Mesenchymal stem cell (in vitro differentiated cells and primary cell): ENCODE data around the gene IYD.

Experiments
- DNase-seq: peaks from one replicate; pipeline ENCODE4 v3.0.0-alpha.2; 2013
- H2AFZ ChIP-seq: one replicate; pipeline ENCODE4 v1.6.1; 2013; ENCODE audit warnings: low read depth, mild to moderate bottlenecking, control low read depth, inconsistent platforms, low read length, moderate library complexity
- H2AK5ac ChIP-seq: 2 replicates; pipeline ENCODE4 v1.6.1; 2013; ENCODE audit warnings: low read length, moderate library complexity, mild to moderate bottlenecking, inconsistent platforms; ENCODE audit not compliant: severe bottlenecking
- H2BK120ac ChIP-seq: one replicate; pipeline ENCODE4 v1.6.1; 2013; ENCODE audit warnings: low read depth, mild to moderate bottlenecking, inconsistent platforms, low read length, moderate library complexity
- H2BK12ac ChIP-seq, 2 experiments: one replicate each; pipeline ENCODE4 v1.6.1; 2013; ENCODE audit warnings: inconsistent platforms in 2 of 2, low read length in 2 of 2, mild to moderate bottlenecking in 2 of 2, moderate library complexity in 2 of 2, control low read depth in 1 of 2
- H2BK15ac ChIP-seq: one replicate; pipeline ENCODE4 v1.6.1; 2013; ENCODE audit warnings: mild to moderate bottlenecking, low read depth, inconsistent platforms; ENCODE audit not compliant: poor library complexity, severe bottlenecking
- H2BK5ac ChIP-seq: 2 replicates; pipeline ENCODE4 v1.6.1; 2013; ENCODE audit warnings: low read depth, mild to moderate bottlenecking, low read length, control low read depth, inconsistent platforms; ENCODE audit not compliant: poor library complexity, severe bottlenecking
- H3K14ac ChIP-seq, 2 experiments: one replicate each; pipeline ENCODE4 v1.6.1; 2013; ENCODE audit warnings: inconsistent platforms in 2 of 2, low read length in 2 of 2, control low read depth in 1 of 2, mild to moderate bottlenecking in 1 of 2, moderate library complexity in 1 of 2
- H3K18ac ChIP-seq, 2 experiments: one replicate each; pipeline ENCODE4 v1.6.1; 2013; ENCODE audit warnings: inconsistent platforms in 2 of 2, low read length in 2 of 2, control low read depth in 1 of 2, low read depth in 1 of 2, mild to moderate bottlenecking in 1 of 2
- H3K23ac ChIP-seq, 2 experiments: one replicate each; pipeline ENCODE4 v1.6.1; 2013; ENCODE audit warnings: inconsistent platforms in 2 of 2, low read length in 2 of 2, mild to moderate bottlenecking in 2 of 2, moderate library complexity in 2 of 2, control low read depth in 1 of 2
- H3K27ac ChIP-seq: 2 replicates; pipeline ENCODE4 v1.5.1; 2013; ENCODE audit warnings: mild to moderate bottlenecking, moderate library complexity, low read length, control low read depth, inconsistent platforms; ENCODE audit not compliant: poor library complexity, severe bottlenecking
- H3K27me3 ChIP-seq, 2 experiments: 2 replicates each; pipeline versions ENCODE4 v1.6.1 to v1.7.0; 2013; ENCODE audit warnings: low read length in 2 of 2, mild to moderate bottlenecking in 2 of 2, moderate library complexity in 2 of 2, control low read depth in 1 of 2, inconsistent platforms in 1 of 2; ENCODE audit not compliant: control insufficient read depth in 1 of 2, insufficient read depth in 1 of 2
- H3K36me3 ChIP-seq, 2 experiments: 2 replicates each; pipeline versions ENCODE4 v1.6.1 to v1.7.0; 2013; ENCODE audit warnings: low read length in 2 of 2, control low read depth in 1 of 2, inconsistent platforms in 1 of 2, low read depth in 1 of 2, mild to moderate bottlenecking in 1 of 2; ENCODE audit not compliant: insufficient read depth in 2 of 2, control insufficient read depth in 1 of 2
- H3K4ac ChIP-seq, 2 experiments: one replicate each; pipeline ENCODE4 v1.6.1; 2013; ENCODE audit warnings: inconsistent platforms in 2 of 2, low read length in 2 of 2, mild to moderate bottlenecking in 2 of 2, moderate library complexity in 2 of 2, control low read depth in 1 of 2, low read depth in 1 of 2
- H3K4me1 ChIP-seq: 2 replicates; pipeline ENCODE4 v1.6.1; 2013; ENCODE audit warnings: low read depth, low read length, control low read depth; ENCODE audit not compliant: control insufficient read depth, insufficient read depth
- H3K4me2 ChIP-seq: 2 replicates; pipeline ENCODE4 v1.6.1; 2013; ENCODE audit warnings: low read length, mild to moderate bottlenecking, inconsistent platforms; ENCODE audit not compliant: poor library complexity, severe bottlenecking
- H3K4me3 ChIP-seq, 2 experiments: 2 replicates each; pipeline versions ENCODE4 v1.5.1 to v1.7.0; 2013; ENCODE audit warnings: low read length in 2 of 2, mild to moderate bottlenecking in 2 of 2, control low read depth in 1 of 2, low read depth in 1 of 2; ENCODE audit not compliant: insufficient read depth in 1 of 2
- H3K79me1 ChIP-seq: replicated peaks from 2 replicates; pipeline ENCODE4 v1.6.1; 2013; ENCODE audit warnings: mild to moderate bottlenecking, control low read depth, low read length, inconsistent platforms; ENCODE audit not compliant: poor library complexity, severe bottlenecking
- H3K9ac ChIP-seq: 2 replicates; pipeline ENCODE4 v1.7.0; 2013; ENCODE audit warnings: mild to moderate bottlenecking, low read length, moderate library complexity
- H3K9me3 ChIP-seq: 2 replicates; pipeline ENCODE4 v1.7.0; 2013; ENCODE audit warnings: mild to moderate bottlenecking, low read length; ENCODE audit not compliant: control insufficient read depth
- H4K8ac ChIP-seq: one replicate; pipeline ENCODE4 v1.6.1; 2013; ENCODE audit warnings: inconsistent platforms, mild to moderate bottlenecking, low read length, moderate library complexity
- H4K91ac ChIP-seq: one replicate; pipeline ENCODE4 v1.6.1; 2013; ENCODE audit warnings: mild to moderate bottlenecking, low read length, inconsistent platforms
- WGBS: methylation state at CpG from one replicate; pipeline ENCODE4 v1.1.7; 2013; ENCODE audit warnings: mixed read lengths; 5-methylcytosine and 5-hydroxymethylcytosine counted together

IYD gene

GRCh38 chr6:150382171-150382570 is 13.4 kb downstream of the IYD start:
- H3K14ac ChIP-seq: no peak overlapping the region
- no peak overlapping the region for H2AFZ ChIP-seq
- no peak overlapping the region for H3K4me3 ChIP-seq
- H4K8ac ChIP-seq: no peak overlapping the region
- no peak overlapping the region for H2AK5ac ChIP-seq
- H3K18ac ChIP-seq: no peak overlapping the region
- H2BK12ac ChIP-seq: no peak overlapping the region
- DNase-seq: no peak
- 75% methylated on average over 3 of the region's 4 CpGs for WGBS
- no peak overlapping the region for H3K23ac ChIP-seq
- no peak overlapping the region for H3K9ac ChIP-seq
- no peak overlapping the region for H2BK15ac ChIP-seq
- no peaks in the 10 kb centered on the region for H3K9me3 ChIP-seq
- H3K27ac ChIP-seq: no peak overlapping the region
- peaks cover 2% of the 10 kb centered on the region for H3K4me1 ChIP-seq
- no peaks in the 10 kb centered on the region for H3K36me3 ChIP-seq
- no peak overlapping the region for H2BK120ac ChIP-seq
- no peak overlapping the region for H2BK5ac ChIP-seq
- H3K79me1 ChIP-seq: no peaks in the 10 kb centered on the region
- H3K27me3 ChIP-seq: peaks cover 0 to 5% of the 10 kb centered on the region in 2 experiments
- no peak overlapping the region for H3K4me2 ChIP-seq
- H4K91ac ChIP-seq: no peak overlapping the region
- no peak overlapping the region for H3K4ac ChIP-seq

- no peak overlapping the region for H2BK120ac ChIP-seq
- H3K9me3 ChIP-seq: no peaks in the 10 kb centered on the region
- H3K4me2 ChIP-seq: no peak overlapping the region
- no peak overlapping the region for H3K23ac ChIP-seq
- H2AFZ ChIP-seq: no peak overlapping the region
- H2BK15ac ChIP-seq: no peak overlapping the region
- no peak overlapping the region for H3K4ac ChIP-seq
- H4K8ac ChIP-seq: no peak overlapping the region
- no peaks in the 10 kb centered on the region for H3K36me3 ChIP-seq
- no peak overlapping the region for H4K91ac ChIP-seq
- no peak overlapping the region for H3K4me3 ChIP-seq
- no peaks in the 10 kb centered on the region for H3K4me1 ChIP-seq
- H3K18ac ChIP-seq: no peak overlapping the region
- WGBS: 98% methylated on average over 4 of the region's 4 CpGs
- no peaks in the 10 kb centered on the region for H3K79me1 ChIP-seq
- no peak overlapping the region for H2BK5ac ChIP-seq
- no peak overlapping the region for H3K14ac ChIP-seq
- no peak overlapping the region for H3K9ac ChIP-seq
- no peak overlapping the region for H2BK12ac ChIP-seq
- DNase-seq: no peak
- peaks cover 0 to 18% of the 10 kb centered on the region in 2 experiments for H3K27me3 ChIP-seq
- no peak overlapping the region for H2AK5ac ChIP-seq
- no peak overlapping the region for H3K27ac ChIP-seq
Observed at GRCh38 chr6:150391414-150391813, 22.6 kb downstream of the IYD start.

GRCh38 chr6:150391890-150392289 is 23.1 kb downstream of the IYD start:
- 75% methylated on average over 3 of the region's 3 CpGs for WGBS
- H3K14ac ChIP-seq: no peak overlapping the region
- H2AFZ ChIP-seq: no peak overlapping the region
- H4K8ac ChIP-seq: no peak overlapping the region
- H3K27ac ChIP-seq: no peak overlapping the region
- no peaks in the 10 kb centered on the region for H3K79me1 ChIP-seq
- no peak overlapping the region for H3K4me3 ChIP-seq
- no peak overlapping the region for H3K9ac ChIP-seq
- no peak overlapping the region for H2AK5ac ChIP-seq
- no peak overlapping the region for H2BK15ac ChIP-seq
- H3K4me1 ChIP-seq: no peaks in the 10 kb centered on the region
- no peak overlapping the region for H2BK120ac ChIP-seq
- no peak overlapping the region for H3K23ac ChIP-seq
- no peak overlapping the region for H2BK12ac ChIP-seq
- peaks cover 0 to 18% of the 10 kb centered on the region in 2 experiments for H3K27me3 ChIP-seq
- no peak overlapping the region for H4K91ac ChIP-seq
- DNase-seq: no peak
- no peak overlapping the region for H3K4ac ChIP-seq
- H3K36me3 ChIP-seq: no peaks in the 10 kb centered on the region
- no peaks in the 10 kb centered on the region for H3K9me3 ChIP-seq
- no peak overlapping the region for H3K4me2 ChIP-seq
- H2BK5ac ChIP-seq: no peak overlapping the region
- no peak overlapping the region for H3K18ac ChIP-seq

GRCh38 chr6:150392452-150393220 is 23.8 kb downstream of the IYD start:
- Histone ChIP-seq H3K4me2 (no peak overlapping the region), H3K36me3 (no peaks in the 10 kb centered on the region), H3K4me3 (no peak overlapping the region), H2BK15ac (no peak overlapping the region), H2AK5ac (no peak overlapping the region), H3K79me1 (no peaks in the 10 kb centered on the region), H2BK5ac (no peak overlapping the region), H4K91ac (no peak overlapping the region), H3K4me1 (no peaks in the 10 kb centered on the region), H2BK12ac (no peak overlapping the region), H2AFZ (no peak overlapping the region), H2BK120ac (no peak overlapping the region), H3K9ac (no peak overlapping the region), H3K9me3 (no peaks in the 10 kb centered on the region), H3K23ac (no peak overlapping the region), H4K8ac (no peak overlapping the region), H3K4ac (no peak overlapping the region), H3K18ac (no peak overlapping the region), H3K27ac (no peak overlapping the region), H3K14ac (no peak overlapping the region), H3K27me3 (peaks cover 0 to 18% of the 10 kb centered on the region in 2 experiments)
- WGBS: 96% methylated on average over 10 of the region's 12 CpGs
- no peak for DNase-seq
